T1000 (cell line): ENCODE measurements around the gene SESTD1.
"Not testable (repeated sequence)": the region's sequence is repeated elsewhere in the genome, so short reads cannot be mapped to it uniquely, and the experiment has no call there.

Experiments
- DNase-seq: peaks from one replicate; lab custom pipeline; 2025; ENCODE audit warnings: mixed read lengths; lab: John Stamatoyannopoulos, UW

The SESTD1 gene

GRCh38 chr2:179265082-179265510 is 464 bp upstream of the SESTD1 start:
- DNase-seq: no peak

- no peak for DNase-seq
Observed at GRCh38 chr2:179263446-179264367, 925 bp downstream of the SESTD1 start.

GRCh38 chr2:179263015-179263414 is 1.6 kb downstream of the SESTD1 start:
- no peak for DNase-seq

GRCh38 chr2:179262077-179262660 is 2.5 kb downstream of the SESTD1 start:
- no peak for DNase-seq

GRCh38 chr2:179261151-179261825 is 3.3 kb downstream of the SESTD1 start:
- DNase-seq: no peak

GRCh38 chr2:179260224-179260623 is 4.4 kb downstream of the SESTD1 start:
- DNase-seq: no peak

GRCh38 chr2:179255129-179255528 is 9.5 kb downstream of the SESTD1 start:
- DNase-seq: no peak

GRCh38 chr2:179253226-179253625 is 11.4 kb downstream of the SESTD1 start:
- no peak for DNase-seq

GRCh38 chr2:179252423-179252822 is 12.2 kb downstream of the SESTD1 start:
- DNase-seq: no peak

GRCh38 chr2:179251870-179252269 is 12.8 kb downstream of the SESTD1 start:
- no peak for DNase-seq

GRCh38 chr2:179250848-179251504 is 13.7 kb downstream of the SESTD1 start:
- no peak for DNase-seq

GRCh38 chr2:179250095-179250494 is 14.5 kb downstream of the SESTD1 start:
- no peak for DNase-seq

GRCh38 chr2:179248024-179248348 is 16.6 kb downstream of the SESTD1 start:
- DNase-seq: no peak

- DNase-seq: no peak
Observed at GRCh38 chr2:179247318-179248023, 17.2 kb downstream of the SESTD1 start.

- DNase-seq: not testable (repeated sequence)
Observed at GRCh38 chr2:179245843-179246242, 18.8 kb downstream of the SESTD1 start.

GRCh38 chr2:179243046-179243445 is 21.6 kb downstream of the SESTD1 start:
- no peak for DNase-seq

- no peak for DNase-seq
Observed at GRCh38 chr2:179240481-179241451, 23.9 kb downstream of the SESTD1 start.

- no peak for DNase-seq
Observed at GRCh38 chr2:179239838-179240237, 24.8 kb downstream of the SESTD1 start.

GRCh38 chr2:179239195-179239594 is 25.4 kb downstream of the SESTD1 start:
- no peak for DNase-seq

- DNase-seq: no peak
Observed at GRCh38 chr2:179238027-179238426, 26.6 kb downstream of the SESTD1 start.
